SU-DHL-6 (cell line): ENCODE data around the gene KCNK15.

Experiments
- H2AFZ ChIP-seq: fragments of 200-600 bp; sonication (generic); 2 replicates; pipeline ENCODE4 v1.6.1; 2014; ENCODE audit warnings: low read depth, mild to moderate bottlenecking, moderate library complexity, mixed read lengths, antibody characterized with exemption, low read length; ENCODE audit not compliant: severe bottlenecking
- H3F3A ChIP-seq: fragments of 200-600 bp; shearing (Covaris generic); 2 replicates; pipeline ENCODE4 v1.6.0; 2016; ENCODE audit warnings: antibody characterized with exemption, mild to moderate bottlenecking; ENCODE audit not compliant: insufficient read depth
- H3K27ac ChIP-seq: fragments of 200-600 bp; sonication (generic); 2 replicates; pipeline ENCODE4 v1.5.1; 2016; ENCODE audit warnings: low read depth, mild to moderate bottlenecking, low read length, moderate library complexity, mixed read lengths
- H3K27me3 ChIP-seq: fragments of 200-600 bp; sonication (generic), shearing (Covaris generic); 2 replicates; pipeline ENCODE4 v1.6.0; 2014; ENCODE audit warnings: mild to moderate bottlenecking, low read length
- H3K36me3 ChIP-seq: fragments of 200-600 bp; sonication (generic); 2 replicates; pipeline ENCODE4 v1.6.1; 2014; ENCODE audit warnings: mild to moderate bottlenecking, low read length, mixed read lengths
- H3K4me2 ChIP-seq: fragments of 300-600, 200-600 bp; shearing (Covaris generic), sonication (generic); 2 replicates; pipeline ENCODE4 v1.6.0; 2014; ENCODE audit warnings: low read length, low read depth, mild to moderate bottlenecking; ENCODE audit not compliant: poor library complexity, severe bottlenecking
- H3K4me3 ChIP-seq: fragments of 200-600 bp; sonication (generic); 2 replicates; pipeline ENCODE4 v1.5.1; 2014; ENCODE audit warnings: antibody characterized with exemption, low read length, mild to moderate bottlenecking, mixed read lengths; ENCODE audit not compliant: insufficient read depth, poor library complexity, severe bottlenecking
- H3K79me2 ChIP-seq: fragments of 200-600 bp; sonication (generic); 2 replicates; pipeline ENCODE4 v1.6.1; 2014; ENCODE audit warnings: mild to moderate bottlenecking, low read length, moderate library complexity; ENCODE audit not compliant: insufficient read depth
- H3K9ac ChIP-seq: fragments of 200-600 bp; sonication (generic); 2 replicates; pipeline ENCODE4 v1.7.0; 2014; ENCODE audit warnings: mild to moderate bottlenecking, low read length
- H3K9me2 ChIP-seq: fragments of 200-600 bp; sonication (generic); replicated peaks from 2 replicates; pipeline ENCODE4 v1.6.1; 2014; ENCODE audit warnings: low read length; ENCODE audit not compliant: insufficient read depth
- H3K9me3 ChIP-seq: fragments of 200-600 bp; sonication (generic); 2 replicates; pipeline ENCODE4 v1.6.1; 2014; ENCODE audit warnings: low read length, mixed read lengths; ENCODE audit not compliant: insufficient read depth
- H4K20me1 ChIP-seq: fragments of 200-600 bp; sonication (generic); 2 replicates; pipeline ENCODE4 v1.6.1; 2014; ENCODE audit warnings: low read depth, mild to moderate bottlenecking, antibody characterized with exemption, low read length, moderate library complexity, mixed read lengths
- CTCF ChIP-seq: fragments of 200-600 bp; sonication (generic); IDR thresholded peaks from one replicate; pipeline ENCODE4 v1.5.1; 2017; ENCODE audit warnings: antibody characterized with exemption, mild to moderate bottlenecking, low read length, moderate library complexity; ENCODE audit not compliant: insufficient read depth, poor library complexity, severe bottlenecking
- EZH2phosphoT487 ChIP-seq: fragments of 200-600 bp; sonication (generic), shearing (Covaris generic); conservative IDR thresholded peaks from 2 replicates; pipeline ENCODE4 v1.6.1; 2018; ENCODE audit warnings: mild to moderate bottlenecking, antibody characterized with exemption, low read length, moderate library complexity, mixed read lengths

The KCNK15 gene

GRCh38 chr20:44728801-44729443, 16.7 kb upstream of the KCNK15 start:
- Histone ChIP-seq H3K9me3 (no peaks in the 10 kb centered on the region), H3K27me3 (no peaks in the 10 kb centered on the region), H3F3A (no peaks in the 10 kb centered on the region), H3K27ac (no peak overlapping the region), H3K9ac (no peak overlapping the region), H3K9me2 (no peaks in the 10 kb centered on the region), H3K4me2 (no peak overlapping the region), H2AFZ (no peak overlapping the region), H3K79me2 (no peaks in the 10 kb centered on the region), H3K4me3 (no peak overlapping the region), H3K36me3 (no peaks in the 10 kb centered on the region), H4K20me1 (no peaks in the 10 kb centered on the region)
- TF ChIP-seq CTCF = no peak
- no peak for TF ChIP-seq EZH2phosphoT487

DNA sequence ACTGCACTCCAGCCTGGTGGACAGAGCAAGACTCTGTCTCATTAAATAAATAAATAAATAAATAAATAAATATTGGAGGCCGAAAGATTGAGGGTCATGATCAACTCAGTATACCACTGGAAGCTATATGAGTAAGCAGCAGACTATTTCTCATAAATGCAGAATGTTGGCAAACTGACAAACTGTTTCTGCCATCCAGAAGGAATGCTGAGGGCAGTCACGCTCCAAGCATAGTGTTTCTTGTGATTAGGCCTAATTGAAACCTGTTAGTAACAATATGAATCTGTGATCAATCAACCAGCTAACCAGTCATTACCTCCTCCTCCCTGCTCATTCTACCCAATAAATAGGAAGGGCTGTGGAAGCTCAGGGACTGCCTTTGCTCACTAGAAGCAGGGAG, 15.2 kb upstream of the KCNK15 start:
- TF ChIP-seq EZH2phosphoT487 = no peak
- TF ChIP-seq CTCF = no peak
- Histone ChIP-seq H3K4me3 (no peak overlapping the region), H3K9me3 (no peaks in the 10 kb centered on the region), H3K79me2 (no peaks in the 10 kb centered on the region), H2AFZ (no peak overlapping the region), H3K27ac (no peak overlapping the region), H4K20me1 (no peaks in the 10 kb centered on the region), H3K36me3 (no peaks in the 10 kb centered on the region), H3F3A (no peaks in the 10 kb centered on the region), H3K9me2 (no peaks in the 10 kb centered on the region), H3K9ac (no peak overlapping the region), H3K27me3 (no peaks in the 10 kb centered on the region), H3K4me2 (no peak overlapping the region)

DNA sequence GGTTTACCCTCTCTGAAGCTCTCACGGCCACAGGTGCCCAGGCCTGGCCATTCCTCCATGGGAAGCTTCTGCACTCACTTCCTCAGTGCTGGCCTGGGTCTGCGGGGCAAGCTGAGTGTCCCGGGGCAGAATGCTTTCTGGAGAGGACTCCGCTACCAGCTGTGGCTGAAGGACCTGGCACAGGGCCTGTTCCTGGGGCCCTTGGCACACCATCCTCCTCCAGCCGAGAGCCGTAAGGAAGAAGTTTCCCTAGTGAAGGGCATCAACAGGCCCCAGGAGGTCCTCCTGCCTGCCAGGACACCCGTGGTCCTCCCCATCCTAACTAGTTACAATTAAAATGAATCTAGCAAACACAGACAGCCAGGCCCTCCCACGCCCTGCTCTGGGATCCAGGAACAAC, 14.0 kb upstream of the KCNK15 start:
- TF ChIP-seq EZH2phosphoT487 = no peak
- TF ChIP-seq CTCF = no peak

More for the DNA sequence above, 14.0 kb upstream of the KCNK15 start:
- H3K4me2 ChIP-seq = no peak overlapping the region
- H3K4me3 ChIP-seq = no peak overlapping the region
- H3K36me3 ChIP-seq = no peaks in the 10 kb centered on the region
- H3F3A ChIP-seq = no peaks in the 10 kb centered on the region
- H2AFZ ChIP-seq = no peak overlapping the region
- H3K9me2 ChIP-seq = no peaks in the 10 kb centered on the region
- no peaks in the 10 kb centered on the region for H3K79me2 ChIP-seq
- no peaks in the 10 kb centered on the region for H3K9me3 ChIP-seq
- H3K27me3 ChIP-seq = no peaks in the 10 kb centered on the region
- no peaks in the 10 kb centered on the region for H4K20me1 ChIP-seq
- H3K27ac ChIP-seq = no peak overlapping the region
- H3K9ac ChIP-seq = no peak overlapping the region
